ENCODE measurements around the gene TSPAN10. TPM values are rescaled to one million over a fixed set of nuclear protein-coding genes. Genes with fewer than 3 reads are reported as not detected.
A peak's percentile ranks its signal among the peaks of the same experiment; 100 is the strongest.
"Not testable (repeated sequence)": the region's sequence is repeated elsewhere in the genome, so short reads cannot be mapped to it uniquely, and the experiment has no call there.

The TSPAN10 gene
- total RNA-seq, 2 donors from 2014 or later = 0.18 to 0.22 TPM

GRCh38 chr17:81655378-81656117 is 18.6 kb downstream of the TSPAN10 start:
- intact Hi-C loops (cut with DNase I, micrococcal nuclease) = no loop called here
- DNase-seq (no peak), ATAC-seq (no peak)

GRCh38 chr17:81656118-81656743 is 19.2 kb downstream of the TSPAN10 start, which contains the start of gene PDE6G:
Gene PDE6G, minus strand, starts transcription at chr17:81656542. Its CDS starts 3,237 bp downstream, at chr17:81653305.
- no peak for ATAC-seq
- intact Hi-C loops (cut with DNase I, micrococcal nuclease) = no loop called here
- DNase-seq = no peak

GRCh38 chr17:81656835-81657234 is 19.8 kb downstream of the TSPAN10 start:
- intact Hi-C loops (cut with DNase I, micrococcal nuclease) = no loop called here
- ATAC-seq (no peak), DNase-seq (no peak)

GRCh38 chr17:81659038-81659437 is 22.0 kb downstream of the TSPAN10 start:
- ATAC-seq (no peak), DNase-seq (no peak)
- intact Hi-C loops (cut with DNase I, micrococcal nuclease) = no loop called here

- intact Hi-C loops (cut with DNase I, micrococcal nuclease) = no loop called here
- DNase-seq = no peak
- no peak for ATAC-seq
Observed at GRCh38 chr17:81660441-81660840, 23.4 kb downstream of the TSPAN10 start.

- intact Hi-C loops (cut with DNase I, micrococcal nuclease) = no loop called here
- no peak for ATAC-seq
- DNase-seq = no peak
Observed at GRCh38 chr17:81662002-81662401, 25.0 kb downstream of the TSPAN10 start.

GRCh38 chr17:81664051-81664470 is 27.1 kb downstream of the TSPAN10 start:
- ATAC-seq = no peak
- DNase-seq = no peak
- intact Hi-C loops (cut with DNase I, micrococcal nuclease) = no loop called here

- peak; percentile 37 to 49 for DNase-seq
- ATAC-seq = peak; percentile 36
- intact Hi-C loops (cut with DNase I, micrococcal nuclease) = no loop called here
Observed at GRCh38 chr17:81665205-81666091, 28.5 kb downstream of the TSPAN10 start.

GRCh38 chr17:81666092-81666341 is 29.0 kb downstream of the TSPAN10 start:
- intact Hi-C loops (cut with DNase I, micrococcal nuclease) = no loop called here
- peak; percentile 31 for ATAC-seq
- no peak for DNase-seq

- peak; percentile 97 for ATAC-seq
- intact Hi-C loops (cut with DNase I, micrococcal nuclease) = no loop called here
- peak; percentile 97 for DNase-seq
Observed at GRCh38 chr17:81666342-81667191, 29.6 kb downstream of the TSPAN10 start, which contains the start of the genes CCDC137 and OXLD1. Gene CCDC137, plus strand, starts transcription at chr17:81666737. Its CDS starts 30 bp downstream, at chr17:81666767. Gene OXLD1, minus strand, starts transcription at chr17:81666605. Its CDS starts 28 bp downstream, at chr17:81666577.

GRCh38 chr17:81667754-81668153 is 30.8 kb downstream of the TSPAN10 start:
- DNase-seq = no peak
- no peak for ATAC-seq
- intact Hi-C loops (cut with DNase I, micrococcal nuclease) = no loop called here

GRCh38 chr17:81672504-81672903 is 35.5 kb downstream of the TSPAN10 start:
- intact Hi-C loops (cut with DNase I, micrococcal nuclease) = no loop called here
- peak; percentile 7 for ATAC-seq
- no peak for DNase-seq

GRCh38 chr17:81672954-81673353 is 36.0 kb downstream of the TSPAN10 start:
- ATAC-seq (no peak), DNase-seq (no peak)
- intact Hi-C loops (cut with DNase I, micrococcal nuclease) = no loop called here

- intact Hi-C loops (cut with DNase I, micrococcal nuclease) = no loop called here
- DNase-seq = no peak
- no peak for ATAC-seq
Observed at GRCh38 chr17:81673561-81674258, 36.7 kb downstream of the TSPAN10 start.

GRCh38 chr17:81675515-81676221 is 38.7 kb downstream of the TSPAN10 start:
- DNase-seq = not testable (repeated sequence)
- peak; percentile 25 for ATAC-seq

GRCh38 chr17:81676906-81677305 is 39.9 kb downstream of the TSPAN10 start:
- DNase-seq = no peak
- no peak for ATAC-seq
- intact Hi-C loops (cut with DNase I, micrococcal nuclease) = no loop called here

More at GRCh38 chr17:81675515-81676221, 38.7 kb downstream of the TSPAN10 start:
- intact Hi-C loops (cut with DNase I, micrococcal nuclease) = not testable (repeated sequence)

- ATAC-seq (no peak), DNase-seq (no peak)
- intact Hi-C loops (cut with DNase I, micrococcal nuclease) = no loop called here
Observed at GRCh38 chr17:81680150-81680549, 43.2 kb downstream of the TSPAN10 start.
